Measurements from ENCODE around the gene TRAF2. TPM values are rescaled to one million over a fixed set of nuclear protein-coding genes. Genes with fewer than 3 reads are reported as not detected.
A peak's percentile ranks its signal among the peaks of the same experiment; 100 is the strongest.
"Not testable (repeated sequence)": the region's sequence is repeated elsewhere in the genome, so short reads cannot be mapped to it uniquely, and the experiment has no call there.

Gene TRAF2
- total RNA-seq, 2 donors from 2014 or later, result 45.9 to 55.1 TPM

DNA sequence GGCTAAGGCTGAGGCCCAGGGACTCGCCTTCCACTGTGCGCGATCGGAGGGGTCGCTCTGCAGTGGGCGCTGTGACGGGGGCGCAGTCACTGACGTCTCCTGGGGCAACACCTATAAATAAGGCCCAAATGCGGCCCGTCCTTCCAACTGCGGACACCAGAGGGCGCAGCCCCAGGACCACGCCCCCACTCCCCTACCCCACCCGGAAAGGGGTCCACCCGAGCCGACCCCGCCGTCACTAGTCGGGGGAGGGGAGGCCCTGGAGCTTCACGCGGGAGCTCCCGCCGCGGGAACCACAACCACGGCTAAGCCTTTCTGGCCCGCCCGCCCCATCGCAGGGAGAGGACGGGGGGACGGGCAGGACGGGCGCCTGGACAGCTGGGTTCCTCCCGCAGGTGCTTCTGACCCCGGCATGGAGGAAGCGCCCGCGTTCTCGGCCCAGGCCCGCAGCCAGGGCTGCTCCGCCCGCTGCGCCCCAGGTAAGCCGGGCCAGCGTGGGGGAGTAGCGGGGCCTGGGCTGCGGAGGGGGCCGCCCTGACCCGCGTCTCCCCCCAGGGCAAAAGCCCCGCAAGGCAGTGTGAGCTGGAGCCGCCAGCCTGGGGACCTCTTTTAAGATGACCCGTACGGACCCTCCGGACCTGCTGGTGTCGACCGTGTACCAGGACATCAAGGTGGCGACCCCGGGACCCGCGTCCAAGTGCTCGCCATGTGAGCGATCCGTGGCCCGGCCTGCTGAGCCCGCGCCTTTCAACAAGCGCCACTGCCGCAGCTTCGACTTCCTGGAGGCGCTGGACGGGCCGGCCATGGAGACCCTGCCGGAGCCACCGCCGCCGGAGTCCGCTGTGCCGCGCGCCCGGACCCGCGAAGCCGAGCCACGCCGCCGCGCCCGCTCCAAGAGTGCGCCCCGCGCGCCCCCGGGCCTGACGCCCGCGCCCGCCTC lies 42.2 kb upstream of the TRAF2 start:
- not testable (repeated sequence) for H3K4me3 Mint-ChIP-seq; H3K36me3 ChIP-seq (ENCODE audit: control insufficient read depth, insufficient read depth, low read length); H3K9ac ChIP-seq (ENCODE audit: extremely low read depth, low read length, poor library complexity, severe bottlenecking); H3K27me3 ChIP-seq (ENCODE audit: control insufficient read depth, insufficient read depth, low read length, poor library complexity, severe bottlenecking); H3K4me1 ChIP-seq (ENCODE audit: control insufficient read depth, insufficient read depth, low read length); H3K36me3 Mint-ChIP-seq (ENCODE audit: low read depth); H3K4me3 ChIP-seq (ENCODE audit: low read length); H3K9me3 ChIP-seq (ENCODE audit: control insufficient read depth, low read length); H3K27ac ChIP-seq (ENCODE audit: low read depth, low read length); H3K27ac Mint-ChIP-seq
- H3K9me3 Mint-ChIP-seq, result peaks cover 12% of the 10 kb centered on the region
- H3K27me3 Mint-ChIP-seq (ENCODE audit: insufficient read depth), result peaks cover 33% of the 10 kb centered on the region
- WGBS, 2 experiments (ENCODE audit: insufficient coverage in 1 of 2, insufficient read length in 1 of 2), result 71 to 74% methylated on average over 38 to 99 of the region's 99 CpGs
- DNase-seq, result peak; percentile 83
- H3K4me1 Mint-ChIP-seq, result peaks cover 10% of the 10 kb centered on the region
- TF ChIP-seq, protein P1, sequence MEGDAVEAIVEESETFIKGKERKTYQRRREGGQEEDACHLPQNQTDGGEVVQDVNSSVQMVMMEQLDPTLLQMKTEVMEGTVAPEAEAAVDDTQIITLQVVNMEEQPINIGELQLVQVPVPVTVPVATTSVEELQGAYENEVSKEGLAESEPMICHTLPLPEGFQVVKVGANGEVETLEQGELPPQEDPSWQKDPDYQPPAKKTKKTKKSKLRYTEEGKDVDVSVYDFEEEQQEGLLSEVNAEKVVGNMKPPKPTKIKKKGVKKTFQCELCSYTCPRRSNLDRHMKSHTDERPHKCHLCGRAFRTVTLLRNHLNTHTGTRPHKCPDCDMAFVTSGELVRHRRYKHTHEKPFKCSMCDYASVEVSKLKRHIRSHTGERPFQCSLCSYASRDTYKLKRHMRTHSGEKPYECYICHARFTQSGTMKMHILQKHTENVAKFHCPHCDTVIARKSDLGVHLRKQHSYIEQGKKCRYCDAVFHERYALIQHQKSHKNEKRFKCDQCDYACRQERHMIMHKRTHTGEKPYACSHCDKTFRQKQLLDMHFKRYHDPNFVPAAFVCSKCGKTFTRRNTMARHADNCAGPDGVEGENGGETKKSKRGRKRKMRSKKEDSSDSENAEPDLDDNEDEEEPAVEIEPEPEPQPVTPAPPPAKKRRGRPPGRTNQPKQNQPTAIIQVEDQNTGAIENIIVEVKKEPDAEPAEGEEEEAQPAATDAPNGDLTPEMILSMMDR (conservative IDR thresholded peaks at IDR 0.05), result peak; percentile 84

GRCh38 chr9:136844761-136845464 lies 41.4 kb upstream of the TRAF2 start:
- H3K4me1 Mint-ChIP-seq, result peaks cover 11% of the 10 kb centered on the region
- H3K27ac Mint-ChIP-seq, result no peak overlapping the region
- H3K9ac ChIP-seq (ENCODE audit: extremely low read depth, low read length, poor library complexity, severe bottlenecking), result no peak overlapping the region
- H3K27me3 ChIP-seq (ENCODE audit: control insufficient read depth, insufficient read depth, low read length, poor library complexity, severe bottlenecking), result no peaks in the 10 kb centered on the region
- TF ChIP-seq, protein P1 (conservative IDR thresholded peaks at IDR 0.05), result no peak
- 90 to 92% methylated on average over 38 to 88 of the region's 88 CpGs for WGBS, 2 experiments (ENCODE audit: insufficient coverage in 1 of 2, insufficient read length in 1 of 2)
- H3K9me3 Mint-ChIP-seq, result peaks cover 12% of the 10 kb centered on the region
- peaks cover 7% of the 10 kb centered on the region for H3K4me1 ChIP-seq (ENCODE audit: control insufficient read depth, insufficient read depth, low read length)
- no peaks in the 10 kb centered on the region for H3K36me3 ChIP-seq (ENCODE audit: control insufficient read depth, insufficient read depth, low read length)
- H3K4me3 Mint-ChIP-seq, result no peak overlapping the region
- H3K4me3 ChIP-seq (ENCODE audit: low read length), result no peak overlapping the region
- H3K9me3 ChIP-seq (ENCODE audit: control insufficient read depth, low read length), result no peaks in the 10 kb centered on the region
- no peak for DNase-seq
- no peak overlapping the region for H3K27ac ChIP-seq (ENCODE audit: low read depth, low read length)
- no peaks in the 10 kb centered on the region for H3K36me3 Mint-ChIP-seq (ENCODE audit: low read depth)
- H3K27me3 Mint-ChIP-seq (ENCODE audit: insufficient read depth), result peaks cover 33% of the 10 kb centered on the region

DNA sequence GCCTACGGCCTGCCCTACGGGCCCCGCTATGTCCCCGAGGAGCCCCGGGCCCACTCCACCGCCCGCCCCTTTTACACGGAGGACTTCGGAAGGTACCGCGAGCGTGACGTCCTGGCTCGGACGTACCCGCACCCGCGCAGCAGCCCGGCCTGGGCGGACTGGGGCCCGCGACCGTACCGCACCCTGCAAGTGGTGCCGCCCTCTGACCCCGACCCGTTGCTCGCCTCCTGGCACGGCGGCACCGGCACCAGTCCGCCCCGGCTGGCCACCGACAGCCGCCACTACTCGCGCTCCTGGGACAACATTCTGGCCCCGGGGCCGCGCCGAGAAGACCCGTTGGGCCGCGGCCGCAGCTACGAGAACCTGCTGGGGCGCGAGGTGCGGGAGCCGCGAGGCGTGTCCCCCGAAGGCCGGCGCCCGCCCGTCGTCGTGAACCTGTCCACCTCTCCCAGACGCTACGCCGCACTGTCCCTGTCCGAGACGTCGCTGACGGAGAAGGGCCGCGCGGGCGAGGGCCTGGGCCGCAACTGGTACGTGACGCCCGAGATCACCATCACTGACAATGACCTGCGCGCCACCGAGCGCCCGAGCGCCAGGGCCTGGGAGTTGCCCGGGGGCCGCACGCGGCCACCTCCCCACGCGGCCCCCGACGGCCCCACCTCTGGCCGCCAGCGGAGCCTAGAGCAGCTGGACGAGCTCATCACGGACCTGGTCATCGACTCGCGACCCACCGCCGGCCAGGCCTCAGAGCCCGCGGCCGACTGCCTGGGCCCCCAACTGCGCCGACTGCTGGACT lies 40.7 kb upstream of the TRAF2 start:
- DNase-seq, result no peak
- 97 to 98% methylated on average over 66 to 102 of the region's 102 CpGs for WGBS, 2 experiments (ENCODE audit: insufficient coverage in 1 of 2, insufficient read length in 1 of 2)
- peaks cover 9% of the 10 kb centered on the region for H3K4me1 Mint-ChIP-seq

More for the DNA sequence above, 40.7 kb upstream of the TRAF2 start:
- TF ChIP-seq, protein P1 (conservative IDR thresholded peaks at IDR 0.05), result no peak
- H3K27me3 ChIP-seq (ENCODE audit: control insufficient read depth, insufficient read depth, low read length, poor library complexity, severe bottlenecking), result no peaks in the 10 kb centered on the region
- peaks cover 12% of the 10 kb centered on the region for H3K9me3 Mint-ChIP-seq
- peaks cover 13% of the 10 kb centered on the region for H3K4me1 ChIP-seq (ENCODE audit: control insufficient read depth, insufficient read depth, low read length)
- no peak overlapping the region for H3K27ac Mint-ChIP-seq
- H3K27me3 Mint-ChIP-seq (ENCODE audit: insufficient read depth), result peaks cover 33% of the 10 kb centered on the region
- H3K9ac ChIP-seq (ENCODE audit: extremely low read depth, low read length, poor library complexity, severe bottlenecking), result no peak overlapping the region
- no peaks in the 10 kb centered on the region for H3K36me3 Mint-ChIP-seq (ENCODE audit: low read depth)
- H3K4me3 ChIP-seq (ENCODE audit: low read length), result no peak overlapping the region
- no peaks in the 10 kb centered on the region for H3K9me3 ChIP-seq (ENCODE audit: control insufficient read depth, low read length)
- H3K27ac ChIP-seq (ENCODE audit: low read depth, low read length), result no peak overlapping the region
- H3K36me3 ChIP-seq (ENCODE audit: control insufficient read depth, insufficient read depth, low read length), result peaks cover under 1% of the 10 kb centered on the region
- peak overlapping the region; percentile 78 for H3K4me3 Mint-ChIP-seq

Measured in endodermal cell (in vitro differentiated cells).